HK-2 (cell line): Measurements from ENCODE around the gene PHF10.
"Not testable (repeated sequence)": the region's sequence is repeated elsewhere in the genome, so short reads cannot be mapped to it uniquely, and the experiment has no call there.

Experiments used
- DNase-seq: peaks from one replicate; pipeline ENCODE4 v3.0.0-alpha.2; 2018; ENCODE audit not compliant: unreplicated experiment

The PHF10 gene

DNA sequence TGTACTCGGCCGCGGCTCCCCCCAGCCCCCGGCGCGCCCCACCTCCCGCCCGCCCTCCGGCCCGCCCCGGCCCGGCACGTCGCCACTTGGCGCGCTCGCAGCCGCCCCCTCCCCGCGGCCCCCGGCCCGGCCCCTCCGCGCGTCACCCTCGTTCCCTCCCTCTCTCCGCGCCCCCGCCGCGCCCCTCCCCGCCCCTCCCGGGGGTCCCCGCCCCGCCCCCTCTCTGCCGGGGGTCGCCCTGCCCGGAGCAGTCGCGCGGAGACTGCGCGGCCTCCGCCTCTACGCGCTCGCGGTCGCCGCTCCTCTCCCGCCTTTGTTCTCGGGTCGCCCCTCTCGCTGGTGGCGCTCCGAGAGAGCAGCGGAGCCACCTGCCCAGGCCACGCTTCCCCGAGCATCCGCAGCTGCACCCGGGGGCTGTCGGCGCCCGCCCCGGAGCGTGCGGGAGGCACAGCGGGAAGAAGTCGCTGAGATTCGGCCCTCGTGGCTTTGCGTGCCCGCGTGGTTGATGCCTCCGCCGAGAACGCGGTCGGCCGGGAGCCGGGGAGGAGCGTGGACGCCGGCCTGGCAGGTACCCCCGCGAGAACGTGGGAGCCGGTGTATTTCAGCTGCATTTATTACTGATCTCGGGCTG lies at the start of gene PHF10:
Gene PHF10 (minus strand): TSS at position 7 of the 631 bp plus-strand sequence. CDS start 569 bp downstream, outside the sequence.
- DNase-seq, result peak; percentile 63

DNA sequence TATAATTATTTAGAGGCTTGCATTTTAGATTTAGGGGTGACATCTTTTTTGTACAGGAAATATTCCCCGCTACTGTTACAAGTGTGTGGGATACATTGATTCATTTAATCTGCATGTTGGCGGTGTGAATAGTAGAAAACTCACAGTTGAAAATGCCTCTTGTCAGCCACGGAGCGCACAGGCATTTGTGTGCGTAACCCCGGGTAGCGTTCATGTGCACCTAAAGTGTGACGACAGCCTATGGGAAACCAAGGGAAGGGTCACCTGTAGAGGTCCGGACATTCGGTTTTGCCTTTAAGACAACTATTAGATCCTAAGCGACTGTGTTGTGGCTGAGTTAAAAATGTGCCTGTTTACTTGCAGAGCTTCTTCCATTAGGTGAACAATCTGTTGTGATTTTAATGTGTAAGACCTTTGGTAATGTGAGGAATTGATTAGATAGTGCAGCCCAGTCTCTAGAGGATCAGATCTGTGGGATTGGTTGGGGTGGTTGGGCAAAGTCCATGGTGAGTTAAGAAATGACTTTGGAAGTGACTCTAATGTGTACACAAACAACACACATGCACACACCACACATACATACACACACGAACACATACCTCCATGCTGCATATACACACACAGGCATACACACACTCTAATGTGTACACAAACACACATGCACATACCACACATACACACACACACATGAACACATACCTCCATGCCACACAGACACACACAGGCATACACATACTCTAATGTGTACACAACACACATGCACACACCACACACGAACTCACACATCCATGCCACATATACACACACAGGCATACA lies 42.8 kb upstream of the PHF10 start:
- no peak for DNase-seq

DNA sequence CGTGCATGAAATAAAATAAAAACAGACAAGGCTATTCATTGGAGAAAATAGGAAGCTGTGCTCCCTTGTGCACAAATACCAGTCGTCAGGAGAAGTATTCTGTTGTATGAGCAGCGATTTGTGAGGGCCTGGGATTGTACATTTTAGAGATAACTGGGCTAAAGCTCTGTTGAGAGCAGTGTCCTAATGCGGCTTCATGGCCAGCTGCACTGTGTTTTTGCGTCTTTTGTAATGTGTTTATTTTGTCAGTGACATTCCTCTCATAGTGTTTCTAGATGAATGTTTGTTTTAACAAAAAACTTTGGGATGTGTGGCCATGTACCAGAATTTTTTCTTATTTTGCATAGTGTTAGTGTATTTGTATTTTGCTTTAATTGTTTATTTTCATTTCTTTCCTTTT lies 41.9 kb upstream of the PHF10 start:
- DNase-seq, result no peak

DNA sequence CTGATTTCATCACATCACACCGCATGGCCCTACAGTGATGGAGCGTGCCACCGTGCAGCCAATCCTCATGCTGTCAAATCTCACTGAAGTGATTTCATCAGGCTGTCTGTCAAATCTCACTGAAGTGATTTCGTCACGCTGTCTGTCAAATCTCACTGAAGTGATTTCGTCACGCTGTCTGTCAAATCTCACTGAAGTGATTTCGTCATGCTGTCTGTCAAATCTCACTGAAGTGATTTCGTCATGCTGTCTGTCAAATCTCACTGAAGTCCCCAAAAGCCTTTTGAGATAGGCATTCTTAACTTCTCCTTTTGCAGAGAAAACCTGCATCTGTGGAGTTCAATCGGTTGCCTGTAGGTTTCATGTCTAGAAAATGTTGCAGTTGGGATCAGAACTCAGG lies 41.5 kb upstream of the PHF10 start:
- DNase-seq, result not testable (repeated sequence)

DNA sequence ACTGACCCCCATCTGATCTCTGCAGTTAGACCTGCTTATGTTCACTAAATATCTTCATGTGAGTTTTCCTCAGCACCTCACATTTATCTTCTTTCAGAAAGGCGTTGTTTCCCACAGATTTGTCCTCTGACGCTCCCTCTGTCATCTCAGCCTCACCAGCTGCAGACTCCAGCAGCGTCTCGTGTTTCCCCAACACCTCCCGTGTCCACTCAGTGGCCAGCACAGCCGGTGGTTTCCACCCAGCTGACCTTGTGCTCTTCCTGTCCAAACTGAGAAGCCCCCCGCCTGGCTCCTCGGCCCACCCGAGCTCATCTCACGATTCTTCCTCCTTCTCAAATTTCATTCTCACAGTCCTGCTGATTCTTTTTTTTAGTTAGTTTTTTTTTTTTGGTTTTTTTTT lies 39.6 kb upstream of the PHF10 start:
- no peak for DNase-seq

DNA sequence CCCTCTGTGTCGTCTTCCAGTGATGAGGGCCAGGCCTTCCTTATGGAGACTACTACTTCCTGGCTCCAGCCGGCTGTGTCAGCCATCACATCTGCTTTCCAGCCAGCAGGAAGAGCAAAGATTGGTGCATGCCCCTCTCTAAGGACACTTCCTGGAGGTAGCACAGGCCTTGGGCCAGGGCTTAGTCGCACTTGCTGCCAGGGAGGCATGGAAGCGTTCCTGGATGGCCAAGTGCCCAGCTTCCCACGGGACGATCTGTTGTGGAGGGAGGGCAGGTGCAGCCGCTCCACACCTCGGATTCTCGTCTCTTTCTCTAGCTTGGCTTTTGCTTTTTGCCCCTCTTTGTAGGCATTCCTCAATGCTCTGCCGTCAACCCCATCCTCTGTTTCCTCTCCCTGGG lies 39.0 kb upstream of the PHF10 start:
- no peak for DNase-seq

DNA sequence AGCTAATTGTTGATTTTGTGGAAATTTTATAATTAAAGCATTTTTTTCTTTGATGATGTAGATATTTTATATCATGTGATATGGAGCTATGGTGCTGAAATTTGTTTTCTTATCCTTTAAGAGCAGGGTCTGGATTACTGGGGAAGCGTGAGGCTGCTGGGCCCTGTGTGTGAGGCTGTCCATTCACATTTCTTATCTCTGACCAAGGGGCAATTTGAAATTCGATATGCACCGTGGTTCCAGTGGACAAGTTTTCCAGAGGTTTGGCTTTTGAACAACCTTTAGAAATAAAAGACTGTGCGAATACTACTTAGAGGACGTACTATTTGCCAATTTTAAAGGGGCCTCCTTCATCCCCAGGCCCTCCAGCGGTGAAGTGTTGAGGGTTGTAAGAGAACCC lies 30.9 kb upstream of the PHF10 start:
- no peak for DNase-seq

DNA sequence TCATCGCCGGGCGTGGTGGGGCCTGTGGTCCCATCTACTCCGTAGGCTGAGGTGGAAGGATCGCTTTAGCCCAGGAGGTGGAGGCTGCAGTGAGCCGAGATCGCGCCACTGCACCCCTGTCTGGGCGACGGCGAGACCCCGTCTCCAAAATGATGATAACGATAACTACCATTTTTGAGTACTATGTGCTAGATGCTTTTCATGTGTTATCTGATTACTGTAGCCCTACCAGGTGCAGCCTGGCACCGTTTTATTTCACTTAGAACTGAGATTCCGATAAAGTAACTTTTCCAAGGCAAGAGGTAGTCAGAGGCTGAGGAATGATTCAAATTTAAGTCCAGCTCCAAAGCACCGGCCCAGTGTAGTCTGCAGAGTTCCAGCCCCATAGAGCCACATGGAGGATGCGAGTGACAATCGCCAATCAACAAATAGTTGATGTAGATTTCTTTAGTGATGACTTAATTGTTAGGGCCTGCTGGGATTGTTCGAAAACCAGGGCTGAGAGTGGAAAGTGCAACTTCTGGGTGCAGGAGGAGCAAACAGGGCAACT lies 27.8 kb upstream of the PHF10 start:
- no peak for DNase-seq

DNA sequence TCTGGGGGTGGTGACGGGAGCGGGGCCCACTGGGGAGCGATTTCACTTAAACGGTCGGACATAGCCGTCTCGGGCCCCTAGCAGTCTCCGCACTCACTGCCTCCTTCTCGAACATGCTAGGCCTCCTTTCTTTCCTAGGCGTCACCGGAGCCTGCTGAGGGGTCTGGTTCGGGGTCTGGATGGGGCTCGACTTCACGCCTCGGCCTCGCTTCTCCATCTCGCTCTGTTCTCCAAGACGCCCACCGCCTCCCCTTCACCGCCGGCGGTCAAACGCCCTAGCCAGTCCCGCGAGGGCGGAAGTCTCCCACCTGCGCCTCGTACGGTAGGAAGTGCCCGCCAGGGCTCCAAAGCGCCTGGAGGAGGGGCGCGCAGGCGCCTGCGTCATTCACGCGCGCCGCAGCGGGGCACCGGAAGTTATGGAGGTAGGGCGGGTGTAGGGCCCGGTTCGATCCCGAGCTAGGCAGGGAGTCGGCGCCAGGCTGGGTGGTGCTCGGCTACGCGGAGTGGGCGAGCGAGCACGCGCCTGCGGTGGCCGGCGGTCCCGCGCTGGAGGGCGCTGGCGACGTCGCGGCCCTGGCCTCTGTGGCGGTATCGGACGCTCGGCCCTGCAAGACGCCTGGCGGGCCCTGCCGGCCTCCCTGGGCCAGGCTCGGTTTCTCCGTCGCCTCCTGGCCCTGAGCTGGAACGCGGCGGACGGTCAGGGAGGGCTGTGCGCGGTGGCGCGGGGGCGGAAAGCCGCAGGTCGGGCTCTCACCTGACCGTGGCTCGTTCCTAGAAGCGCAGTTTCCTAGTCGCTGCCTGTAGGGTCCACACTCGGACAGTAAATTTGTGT lies 27.2 kb upstream of the PHF10 start, which contains the start of the genes DYNLT2 and ERMARD:
Gene DYNLT2 (minus strand): TSS at position 331 of the 832 bp plus-strand sequence. CDS start 114 bp downstream, at position 217.
Gene ERMARD (plus strand): TSS at position 381 of the 832 bp plus-strand sequence. CDS start 36 bp downstream, at position 417.
- peak; percentile 97 for DNase-seq

DNA sequence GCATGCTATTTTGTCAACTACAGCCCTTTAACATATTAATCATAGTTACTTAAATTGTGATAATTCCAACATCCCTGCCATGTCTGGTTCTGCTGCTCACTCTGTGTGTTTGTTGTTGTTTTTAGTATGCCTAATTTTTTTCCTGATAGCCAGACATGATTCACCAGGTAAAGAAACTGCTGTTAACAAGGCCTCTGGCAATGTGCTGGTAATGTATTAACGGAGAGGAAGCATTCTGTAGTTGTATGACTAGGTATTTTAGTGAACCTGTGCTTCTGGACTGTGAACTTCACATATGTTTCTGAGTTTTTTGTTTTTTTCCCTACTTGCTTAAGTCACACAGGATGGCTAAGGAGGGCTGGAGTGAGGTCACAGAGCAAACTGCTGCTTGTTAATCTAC lies 22.3 kb upstream of the PHF10 start:
- no peak for DNase-seq

DNA sequence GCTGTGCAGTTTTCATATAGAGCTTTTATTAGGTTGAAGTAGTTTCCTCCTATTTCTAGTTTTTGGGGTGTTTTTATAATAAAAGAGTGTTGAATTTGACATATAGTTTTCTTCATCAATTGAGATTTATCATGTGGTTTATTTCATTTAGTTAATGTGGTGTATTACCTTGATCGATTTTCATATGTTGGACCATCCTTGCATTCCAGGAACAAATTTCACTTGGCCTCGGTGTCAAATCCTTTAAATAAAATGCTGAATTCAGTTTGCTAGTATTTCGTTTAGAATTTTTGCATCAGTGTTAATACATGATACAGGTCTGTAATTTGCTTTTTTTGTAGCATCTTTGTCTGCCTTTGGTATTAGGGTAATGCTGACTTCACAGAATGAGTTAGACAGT lies 21.1 kb upstream of the PHF10 start:
- DNase-seq, result no peak

DNA sequence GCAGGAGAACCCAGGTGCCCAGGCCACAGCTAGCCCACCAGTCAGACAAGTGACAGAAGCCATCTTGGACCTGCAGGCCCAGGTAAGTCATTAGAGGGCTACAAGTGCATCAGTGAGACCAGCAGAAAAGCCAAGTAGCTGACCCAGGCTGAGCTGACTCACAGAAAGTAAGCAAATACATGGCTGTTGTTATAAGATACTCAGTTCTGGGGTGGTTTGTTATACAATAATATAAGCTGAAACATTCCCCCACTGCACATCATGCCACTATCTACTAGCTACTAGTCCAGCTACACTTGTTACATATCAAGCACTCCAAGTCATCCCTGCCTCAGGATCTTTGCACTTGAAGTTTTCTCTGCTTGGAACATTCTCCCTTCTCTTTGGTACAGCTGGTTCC lies 17.0 kb upstream of the PHF10 start:
- DNase-seq, result no peak

DNA sequence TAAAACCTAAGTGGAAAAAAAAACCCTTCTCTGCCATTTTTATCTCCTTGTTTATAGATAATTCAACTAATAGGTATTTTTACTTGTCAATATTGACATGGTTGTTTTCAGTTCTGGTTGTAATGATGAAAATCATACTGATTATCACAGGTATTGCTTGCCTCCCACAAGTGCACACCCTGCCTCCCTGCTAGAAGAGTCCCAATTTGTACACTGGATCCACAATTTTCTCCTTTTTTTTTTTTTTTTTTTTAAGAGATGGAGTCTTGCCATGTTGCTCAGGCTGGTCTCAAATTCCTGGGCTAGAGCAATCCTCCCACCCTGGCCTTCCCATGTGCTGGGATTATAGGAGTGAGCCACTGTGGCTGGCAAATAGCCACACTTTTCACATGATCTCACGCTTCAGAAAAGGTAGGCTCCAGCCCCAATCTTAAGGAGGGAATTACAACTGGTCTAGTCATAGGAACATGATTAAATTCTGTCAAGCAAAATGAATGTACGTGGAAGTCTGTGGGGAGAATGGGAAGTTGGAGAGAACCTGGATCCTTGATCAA lies 14.8 kb upstream of the PHF10 start:
- DNase-seq, result no peak

DNA sequence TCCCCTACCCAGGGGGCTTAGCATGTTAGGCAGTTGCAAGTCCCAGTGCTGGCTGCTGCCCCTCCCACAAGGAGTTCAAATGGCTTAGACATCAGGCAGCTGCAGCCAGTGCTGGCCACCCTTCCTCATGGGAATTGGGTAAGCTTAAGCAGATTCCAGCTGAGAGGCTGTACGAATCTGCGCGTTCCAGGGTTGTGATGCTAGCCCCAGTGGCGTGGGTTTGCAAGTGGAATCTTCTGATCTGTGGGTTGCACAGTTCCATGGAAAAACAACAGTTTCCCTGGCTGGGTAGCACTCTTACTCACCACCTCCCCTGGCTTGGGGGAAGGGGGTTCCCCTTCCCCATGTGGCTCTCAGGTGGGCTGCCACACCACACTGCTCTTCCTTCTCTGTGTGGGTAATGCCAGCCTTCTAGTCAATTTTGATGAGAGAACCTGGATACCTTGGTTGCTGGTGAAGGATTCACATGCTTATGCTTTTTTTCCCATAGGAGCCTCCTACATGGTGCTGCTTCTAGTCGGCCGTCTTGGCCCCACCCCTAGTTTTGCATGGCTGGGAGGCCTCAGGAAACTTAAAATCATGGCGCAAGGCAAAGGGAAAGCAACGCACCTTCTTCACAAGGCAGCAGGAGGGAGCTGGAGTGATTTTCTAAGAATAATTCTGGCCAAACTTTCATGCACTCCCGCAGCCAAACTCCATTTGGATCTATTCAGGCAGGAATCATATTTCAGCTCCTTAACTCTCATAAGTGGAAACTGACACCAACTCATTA lies 14.1 kb upstream of the PHF10 start:
- no peak for DNase-seq

DNA sequence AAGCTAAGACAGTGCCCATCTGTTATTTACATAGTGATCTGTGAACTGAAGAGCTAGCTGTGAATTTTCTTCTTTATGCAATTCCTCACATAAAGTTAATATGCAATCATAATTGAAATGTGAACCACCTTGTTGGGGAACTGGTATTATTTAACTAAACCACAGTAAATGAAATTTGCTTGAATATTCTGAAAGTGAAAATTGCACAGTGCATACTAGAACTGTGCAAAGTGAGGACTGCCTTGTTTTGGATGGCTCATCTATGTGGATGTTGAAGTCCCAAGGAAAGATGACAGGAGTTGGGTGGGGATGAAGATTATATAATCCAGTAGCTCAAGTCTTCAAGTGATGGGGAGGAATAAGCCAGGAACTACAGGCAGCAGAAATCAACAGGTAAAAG lies 5.7 kb upstream of the PHF10 start:
- no peak for DNase-seq

DNA sequence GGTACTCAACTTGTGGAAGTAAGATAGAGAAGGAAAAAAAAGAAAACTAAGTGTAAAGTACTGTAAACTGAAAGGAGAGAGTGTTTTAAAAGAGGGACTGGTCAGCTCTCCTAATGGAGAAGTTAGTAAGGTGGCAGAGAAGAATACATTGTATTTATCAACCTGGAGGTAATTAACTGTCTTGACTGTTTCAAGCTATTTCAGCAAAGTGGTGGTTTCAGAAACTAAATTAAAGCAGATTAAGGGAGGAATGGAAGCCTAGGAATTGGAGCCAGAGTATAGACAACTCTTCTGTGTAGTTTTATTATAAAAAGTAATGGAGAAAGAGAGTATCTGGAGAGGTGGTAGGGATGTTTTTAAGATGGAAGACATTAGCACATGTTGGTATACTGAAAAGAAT lies 2.7 kb upstream of the PHF10 start:
- DNase-seq, result no peak

DNA sequence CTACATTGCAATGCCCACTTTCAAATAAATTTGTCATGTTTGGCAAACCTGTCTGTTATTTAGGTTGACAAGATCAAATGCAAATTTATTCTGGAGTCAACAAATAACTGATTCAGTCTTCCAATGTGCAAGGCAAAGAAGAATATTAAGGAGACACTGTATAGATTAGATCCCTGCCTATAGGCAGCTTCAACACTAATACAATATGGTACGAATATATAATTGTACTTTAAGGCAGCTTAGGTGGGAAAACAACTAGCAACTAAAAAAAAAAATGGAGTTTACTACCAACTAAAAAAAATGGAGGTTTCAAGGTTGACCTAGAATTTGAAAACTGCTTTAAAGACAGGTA lies 1.7 kb upstream of the PHF10 start:
- DNase-seq, result no peak

DNA sequence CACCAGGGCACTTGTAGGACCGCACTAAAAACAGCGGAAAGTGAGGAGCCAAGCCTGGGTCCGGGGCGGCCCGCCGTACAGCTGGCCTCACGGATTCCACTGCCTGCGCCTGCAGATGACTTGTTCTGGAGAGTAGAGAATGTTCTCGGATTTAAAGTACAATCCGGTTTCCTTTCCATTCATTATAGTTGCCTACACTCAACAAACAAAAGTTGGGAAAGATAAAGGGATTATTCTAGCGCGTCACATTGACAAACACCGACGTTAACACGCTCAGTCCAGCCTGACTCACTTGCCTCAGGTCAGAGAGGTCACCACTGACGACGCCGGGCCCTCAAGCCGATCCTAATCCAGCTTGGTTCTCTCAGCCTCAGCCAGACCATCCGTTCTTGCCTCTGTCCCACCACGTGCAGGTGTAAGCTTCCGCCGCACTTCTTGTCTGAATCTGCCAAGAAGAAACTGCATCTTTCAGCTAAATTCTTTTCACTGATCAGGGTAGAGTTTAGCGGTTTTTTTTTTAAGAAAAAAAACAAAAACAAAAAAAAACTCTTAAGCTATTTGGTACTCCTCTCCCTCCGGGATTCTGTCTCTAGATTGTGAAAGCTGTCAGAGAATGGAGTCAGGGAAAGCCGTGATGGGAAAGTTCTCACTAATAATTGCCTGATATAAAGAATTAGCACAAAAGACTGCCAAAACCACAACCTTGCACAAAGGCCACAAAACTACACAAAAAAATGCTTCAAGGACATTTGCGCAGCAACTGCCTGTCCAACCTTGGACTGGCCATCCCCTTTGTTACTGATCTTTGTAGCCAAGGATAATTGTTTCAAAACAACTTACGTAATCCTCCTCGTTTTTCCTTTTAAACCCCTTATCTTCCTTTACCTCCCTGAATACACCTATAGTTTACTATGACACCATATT lies 1.1 kb upstream of the PHF10 start:
- DNase-seq, result peak; percentile 48

DNA sequence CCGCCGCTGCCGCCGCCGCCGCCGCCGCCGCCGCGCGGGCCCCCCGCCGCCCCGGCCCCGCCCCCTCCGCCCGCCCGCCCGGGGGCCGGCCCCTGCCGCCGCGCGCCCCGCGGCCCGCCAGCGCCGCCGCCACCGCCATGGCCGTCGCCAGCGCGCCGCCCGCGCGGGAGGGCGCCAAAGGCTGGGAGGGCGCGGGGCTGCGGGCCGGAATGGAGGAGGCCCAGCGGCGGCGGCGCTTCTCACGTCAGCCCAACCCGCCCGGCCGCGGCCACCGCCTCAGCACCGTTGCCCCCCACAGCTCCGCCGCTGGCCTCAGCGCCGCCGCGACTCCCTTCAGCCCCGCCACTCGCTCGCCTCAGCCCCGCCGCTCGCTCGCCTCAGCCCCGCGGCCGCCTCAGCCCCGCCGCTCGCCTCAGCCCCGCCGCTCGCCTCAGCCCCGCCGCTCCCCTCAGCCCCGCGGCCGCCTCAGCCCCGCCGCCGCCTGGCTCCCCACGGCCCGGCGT lies 258 bp downstream of the PHF10 start:
- no peak for DNase-seq
